Cardiac muscle cell (in vitro differentiated cells and primary cell): ENCODE data around the gene IFT57. TPM values are rescaled to one million over a fixed set of nuclear protein-coding genes. Genes with fewer than 3 reads are reported as not detected.

ENCODE experiments used
- DNase-seq, 2 donors: peaks; one replicate each; pipeline versions ENCODE4 v3.0.0 to v3.0.0-alpha.2; 2010 to 2017; ENCODE audit warnings: low read depth in 1 of 2, low spot score in 1 of 2
- H3K27ac ChIP-seq: fragments of 200-600 bp; sonication (generic); 2 replicates; pipeline ENCODE4 v1.5.1; 2016
- H3K27me3 ChIP-seq: fragments of 200-600 bp; sonication (generic); 2 replicates; pipeline ENCODE4 v1.6.0; 2016; ENCODE audit warnings: control low read depth
- H3K36me3 ChIP-seq: fragments of 200-600 bp; sonication (generic); 2 replicates; pipeline ENCODE4 v1.5.1; 2016; ENCODE audit warnings: control low read depth
- H3K4me1 ChIP-seq: fragments of 200-600 bp; sonication (generic); 2 replicates; pipeline ENCODE4 v1.8.1; 2017; ENCODE audit warnings: low read depth, mild to moderate bottlenecking, mixed run types
- H3K4me3 ChIP-seq: fragments of 200-600 bp; sonication (generic); 2 replicates; pipeline ENCODE4 v1.5.1; 2016; ENCODE audit warnings: mild to moderate bottlenecking
- H3K9me3 ChIP-seq: fragments of 200-600 bp; sonication (generic); 2 replicates; pipeline ENCODE4 v1.5.1; 2017; ENCODE audit warnings: low read depth, mild to moderate bottlenecking, control low read depth
- CTCF ChIP-seq: IDR thresholded peaks from 2 replicates; pipeline ENCODE4 v1.5.1; 2012; ENCODE audit warnings: low read depth, mild to moderate bottlenecking, low read length
- polyA plus RNA-seq: library from polyadenylated mRNA; unstranded; fragments of >200 nt; fragmentation: Nextera tagmentation; extraction: Ambion mirVana; gene quantifications from 2 replicates; pipeline ENCODE4 v1.2.1, GENCODE V29; 2016
- total RNA-seq: library from RNA; depleted of rRNA; stranded (reverse); fragments of >200 nt; gene quantifications from 2 replicates; pipeline ENCODE4 v1.2.3, GENCODE V29; 2016

Gene IFT57
- total and polyA plus RNA-seq, 2 experiments from 2014 or later, result 37.2 to 77.3 TPM

GRCh38 chr3:108164391-108164790, 57.8 kb downstream of the IFT57 start:
- H3K4me1 ChIP-seq, result no peaks in the 10 kb centered on the region
- H3K4me3 ChIP-seq, result no peak overlapping the region
- peaks cover 5% of the 10 kb centered on the region for H3K36me3 ChIP-seq
- no peaks in the 10 kb centered on the region for H3K9me3 ChIP-seq
- no peak for TF ChIP-seq CTCF
- no peak overlapping the region for H3K27ac ChIP-seq
- no peaks in the 10 kb centered on the region for H3K27me3 ChIP-seq
- DNase-seq, result no peak

GRCh38 chr3:108159865-108160264, 62.4 kb downstream of the IFT57 start:
- peaks cover 5% of the 10 kb centered on the region for H3K36me3 ChIP-seq
- no peaks in the 10 kb centered on the region for H3K27me3 ChIP-seq
- H3K4me3 ChIP-seq, result no peak overlapping the region
- no peaks in the 10 kb centered on the region for H3K4me1 ChIP-seq
- no peaks in the 10 kb centered on the region for H3K9me3 ChIP-seq
- no peak overlapping the region for H3K27ac ChIP-seq
- TF ChIP-seq CTCF, result no peak
- DNase-seq, result peak in 1 of 2 donors; percentile 9

- Histone ChIP-seq H3K27ac (no peak overlapping the region), H3K4me3 (no peak overlapping the region), H3K4me1 (no peaks in the 10 kb centered on the region), H3K27me3 (no peaks in the 10 kb centered on the region), H3K36me3 (peaks cover 5% of the 10 kb centered on the region), H3K9me3 (no peaks in the 10 kb centered on the region)
- no peak for TF ChIP-seq CTCF
- DNase-seq, result peak in 1 of 2 donors; percentile 35
Observed at GRCh38 chr3:108159105-108159504, 63.1 kb downstream of the IFT57 start.

- H3K4me1 ChIP-seq, result no peaks in the 10 kb centered on the region
- no peak for TF ChIP-seq CTCF
- no peak overlapping the region for H3K4me3 ChIP-seq
- DNase-seq, result no peak
- no peaks in the 10 kb centered on the region for H3K9me3 ChIP-seq
- H3K27me3 ChIP-seq, result no peaks in the 10 kb centered on the region
- H3K27ac ChIP-seq, result no peak overlapping the region
- H3K36me3 ChIP-seq, result peaks cover 5% of the 10 kb centered on the region
Observed at GRCh38 chr3:108158251-108158650, 64.0 kb downstream of the IFT57 start.

- no peak overlapping the region for H3K4me3 ChIP-seq
- no peak overlapping the region for H3K27ac ChIP-seq
- peaks cover 5% of the 10 kb centered on the region for H3K36me3 ChIP-seq
- H3K4me1 ChIP-seq, result no peaks in the 10 kb centered on the region
- no peaks in the 10 kb centered on the region for H3K9me3 ChIP-seq
- TF ChIP-seq CTCF, result no peak
- DNase-seq, result no peak
- H3K27me3 ChIP-seq, result no peaks in the 10 kb centered on the region
Observed at GRCh38 chr3:108157273-108157672, 65.0 kb downstream of the IFT57 start.
